Measurements from ENCODE around the gene ZC3H12C. TPM values are rescaled to one million over a fixed set of nuclear protein-coding genes. Genes with fewer than 3 reads are reported as not detected.

ZC3H12C gene
- total RNA-seq, 2 experiments from 2014 or later: not detected

- Histone ChIP-seq H2AFZ (ENCODE audit: low read length) (no peak overlapping the region), H3K9me3 (ENCODE audit: low read length) (no peaks in the 10 kb centered on the region), H3K4me2 (ENCODE audit: low read length) (no peak overlapping the region), H3K79me2 (ENCODE audit: insufficient read depth, low read depth, low read length) (no peaks in the 10 kb centered on the region), H4K20me1 (ENCODE audit: insufficient read depth, low read length) (no peaks in the 10 kb centered on the region), H3K27ac (ENCODE audit: low read depth, low read length, poor library complexity, severe bottlenecking) (no peak overlapping the region), H3K4me1 (ENCODE audit: insufficient read depth, low read length, poor library complexity, severe bottlenecking) (no peaks in the 10 kb centered on the region), H3K4me3 (ENCODE audit: low read depth, low read length, poor library complexity, severe bottlenecking) (no peak overlapping the region), H3K9me2 (ENCODE audit: insufficient read depth, low read length) (0 out of 2 replicates have a peak, but pooled peaks cover 6% of the 10 kb centered on the region), H3K36me3 (ENCODE audit: insufficient read depth, low read length) (no peaks in the 10 kb centered on the region)
- no peak for TF ChIP-seq EZH2phosphoT487 (IDR thresholded peaks at IDR 0.05; ENCODE audit: borderline replicate concordance, low read depth, low read length)
- TF ChIP-seq CTCF (conservative IDR thresholded peaks at IDR 0.05; ENCODE audit: low read length): no peak
- ChIA-PET POLR2A (interaction anchor here (0.7 kb wide), 1 partner anchor 267 kb away, joined by 3 read pairs; no protein-coding TSS in a partner anchor), CTCF (ENCODE audit: unreplicated experiment) (no interaction called here)
- intact Hi-C loops (cut with micrococcal nuclease; ENCODE audit: unreplicated experiment): no loop called here
- BruUV-seq (replicated peaks): no TSS peak
- DNase-seq (ENCODE audit: low spot score): no peak
Observed at GRCh38 chr11:110148775-110149744, 55.9 kb downstream of the ZC3H12C start.

GRCh38 chr11:110152199-110152598, 59.0 kb downstream of the ZC3H12C start:
- BruUV-seq (replicated peaks): no TSS peak
- CTCF ChIA-PET (ENCODE audit: unreplicated experiment): no interaction called here

More at GRCh38 chr11:110152199-110152598, 59.0 kb downstream of the ZC3H12C start:
- H3K79me2 ChIP-seq (ENCODE audit: insufficient read depth, low read depth, low read length): no peaks in the 10 kb centered on the region
- no peak overlapping the region for H3K27ac ChIP-seq (ENCODE audit: low read depth, low read length, poor library complexity, severe bottlenecking)
- no peaks in the 10 kb centered on the region for H3K36me3 ChIP-seq (ENCODE audit: insufficient read depth, low read length)
- H3K9me3 ChIP-seq (ENCODE audit: low read length): no peaks in the 10 kb centered on the region
- no peak overlapping the region for H2AFZ ChIP-seq (ENCODE audit: low read length)
- DNase-seq (ENCODE audit: low spot score): no peak
- no peak overlapping the region for H3K4me3 ChIP-seq (ENCODE audit: low read depth, low read length, poor library complexity, severe bottlenecking)
- H3K9me2 ChIP-seq (ENCODE audit: insufficient read depth, low read length): no peaks in the 10 kb centered on the region
- POLR2A ChIA-PET: no interaction called here
- no peak for TF ChIP-seq EZH2phosphoT487 (IDR thresholded peaks at IDR 0.05; ENCODE audit: borderline replicate concordance, low read depth, low read length)
- no peak for TF ChIP-seq CTCF (conservative IDR thresholded peaks at IDR 0.05; ENCODE audit: low read length)
- no peaks in the 10 kb centered on the region for H3K4me1 ChIP-seq (ENCODE audit: insufficient read depth, low read length, poor library complexity, severe bottlenecking)
- H4K20me1 ChIP-seq (ENCODE audit: insufficient read depth, low read length): no peaks in the 10 kb centered on the region
- intact Hi-C loops (cut with micrococcal nuclease; ENCODE audit: unreplicated experiment): no loop called here
- no peak overlapping the region for H3K4me2 ChIP-seq (ENCODE audit: low read length)
